HG02973 (cell line): ENCODE measurements around the gene RASAL1.

Experiments used
- ATAC-seq: cut with Tn5 transposase; IDR thresholded peaks from one replicate; pipeline ENCODE4 v1.9.1; 2021; ENCODE audit warnings: moderate library complexity; ENCODE audit not compliant: unreplicated experiment

Gene RASAL1

GRCh38 chr12:113135178-113136127 lies at the start of gene RASAL1:
Gene RASAL1, minus strand, starts transcription at chr12:113135761. Its CDS starts 299 bp downstream, at chr12:113135462.
- ATAC-seq: no peak

- peak; percentile 72 for ATAC-seq
Measured at GRCh38 chr12:113184900-113185179, 49.3 kb upstream of the RASAL1 start.

- peak; percentile 50 for ATAC-seq
Measured at GRCh38 chr12:113184098-113184899, 48.7 kb upstream of the RASAL1 start.

GRCh38 chr12:113183030-113183589 lies 47.5 kb upstream of the RASAL1 start:
- no peak for ATAC-seq

GRCh38 chr12:113181975-113182374 lies 46.4 kb upstream of the RASAL1 start:
- no peak for ATAC-seq

- ATAC-seq: no peak
Measured at GRCh38 chr12:113180333-113180732, 44.8 kb upstream of the RASAL1 start.

- ATAC-seq: no peak
Measured at GRCh38 chr12:113179023-113179422, 43.5 kb upstream of the RASAL1 start.

- peak; percentile 62 for ATAC-seq
Measured at GRCh38 chr12:113174461-113175384, 39.2 kb upstream of the RASAL1 start.

GRCh38 chr12:113173081-113173698 lies 37.6 kb upstream of the RASAL1 start:
- ATAC-seq: peak; percentile 53

GRCh38 chr12:113172185-113172584 lies 36.6 kb upstream of the RASAL1 start:
- no peak for ATAC-seq

- no peak for ATAC-seq
Measured at GRCh38 chr12:113171543-113171942, 36.0 kb upstream of the RASAL1 start.

GRCh38 chr12:113170926-113171325 lies 35.4 kb upstream of the RASAL1 start:
- no peak for ATAC-seq

- ATAC-seq: no peak
Measured at GRCh38 chr12:113170457-113170856, 34.9 kb upstream of the RASAL1 start.

GRCh38 chr12:113169697-113170096 lies 34.1 kb upstream of the RASAL1 start:
- ATAC-seq: no peak

GRCh38 chr12:113167868-113168267 lies 32.3 kb upstream of the RASAL1 start:
- ATAC-seq: no peak

GRCh38 chr12:113165521-113166450 lies 30.2 kb upstream of the RASAL1 start:
- ATAC-seq: no peak

- ATAC-seq: no peak
Measured at GRCh38 chr12:113164014-113164413, 28.5 kb upstream of the RASAL1 start.

GRCh38 chr12:113163030-113163360 lies 27.4 kb upstream of the RASAL1 start:
- no peak for ATAC-seq
